Measurements from ENCODE around the gene TMEM143. TPM values are rescaled to one million over a fixed set of nuclear protein-coding genes. Genes with fewer than 3 reads are reported as not detected.

TMEM143 gene
- 3.0 to 5.6 TPM (median 4.7 TPM) in 5 replicates for total RNA-seq (2022; extraction: Qiagen RNA extraction; ENCODE audit: low read depth)

GRCh38 chr19:48363810-48364597 lies at the start of gene TMEM143, which contains the start of gene SYNGR4:
Gene TMEM143, minus strand, starts transcription at chr19:48363940. Its CDS starts 20 bp downstream, at chr19:48363920.
Gene SYNGR4, plus strand, starts transcription at chr19:48364367. Its CDS starts 1,476 bp downstream, at chr19:48365843.

GRCh38 chr19:48393559-48394330 lies 30.0 kb upstream of the TMEM143 start, which contains the start of gene GRIN2D:
Gene GRIN2D, plus strand, starts transcription at chr19:48393668. Its CDS starts 4,725 bp downstream, at chr19:48398393.

DNA sequence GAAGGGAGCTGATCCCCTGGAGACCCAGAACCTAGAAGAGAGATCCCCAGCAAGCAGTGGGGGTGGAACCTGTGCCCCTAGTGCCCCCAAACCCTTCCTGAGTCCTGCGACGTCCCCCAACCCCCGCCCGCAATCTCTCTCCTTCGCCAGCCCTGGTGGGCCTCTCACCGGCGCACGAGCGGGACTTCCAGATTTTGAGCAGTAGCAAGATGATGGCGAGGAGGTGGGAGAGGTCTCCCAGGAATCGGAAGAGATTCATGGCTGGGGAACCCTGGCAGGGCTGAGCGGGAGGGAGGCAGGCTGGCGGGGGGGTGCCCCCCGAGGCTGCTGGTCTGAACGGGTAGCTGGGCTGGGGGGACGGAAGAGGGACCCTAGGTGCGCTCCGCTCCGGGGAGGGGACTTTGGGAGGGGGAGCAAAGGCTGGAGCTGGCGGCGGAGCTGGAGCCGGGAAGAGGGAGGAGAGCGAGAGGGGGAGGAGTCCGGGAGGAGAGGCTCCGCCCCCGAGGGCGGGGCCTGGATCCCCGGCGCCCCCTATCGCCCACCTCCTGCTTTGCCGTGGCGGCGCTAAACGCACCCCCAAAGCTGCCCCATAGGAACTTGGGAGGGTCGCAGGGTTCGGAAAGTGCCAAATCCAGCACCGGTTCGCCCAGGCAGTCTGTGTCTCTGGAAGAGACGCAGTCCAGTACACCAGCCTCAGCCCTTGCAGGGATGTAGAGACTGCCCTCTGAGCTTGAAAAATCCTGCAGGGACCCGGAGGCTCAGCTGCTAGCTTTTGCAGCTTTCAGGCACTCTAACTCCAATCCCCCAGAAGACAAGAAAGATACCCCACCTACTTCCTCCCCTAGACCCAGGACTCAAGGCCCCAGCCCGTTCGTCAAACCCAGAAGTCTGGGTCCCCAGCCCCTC lies 27.6 kb upstream of the TMEM143 start, which contains the start of gene KDELR1:
Gene KDELR1, minus strand, starts transcription at position 452 of the 906 bp plus-strand sequence. Its CDS starts 193 bp downstream, at position 259.

GRCh38 chr19:48325265-48325910 lies 38.4 kb downstream of the TMEM143 start, which contains the start of gene EMP3:
Gene EMP3, plus strand, starts transcription at chr19:48325552. Its CDS starts 1,293 bp downstream, at chr19:48326845.

Other genes with a start within 250 kb of the TMEM143 start
- gene LIG1, start 193.6 kb downstream of the TMEM143 start, total RNA-seq (2022; extraction: Qiagen RNA extraction; ENCODE audit: low read depth) = 56.5 to 65.6 TPM (median 62.2 TPM) in 5 replicates
- 4.8 to 6.7 TPM (median 6.3 TPM) in 5 replicates for gene ZSWIM9, start 193.3 kb downstream of the TMEM143 start, total RNA-seq (2022; extraction: Qiagen RNA extraction; ENCODE audit: low read depth)
- 11.1 to 19.2 TPM (median 16.9 TPM) in 5 replicates for gene CARD8, start 108.0 kb downstream of the TMEM143 start, total RNA-seq (2022; extraction: Qiagen RNA extraction; ENCODE audit: low read depth)
- gene ZNF114, start 93.9 kb downstream of the TMEM143 start, total RNA-seq (2022; extraction: Qiagen RNA extraction; ENCODE audit: low read depth) = 7.0 to 7.4 TPM (median 7.1 TPM) in 5 replicates
- 424 to 489 TPM (median 444 TPM) in 5 replicates for gene EMP3, start 38.4 kb downstream of the TMEM143 start, total RNA-seq (2022; extraction: Qiagen RNA extraction; ENCODE audit: low read depth)
- 3.2 to 6.0 TPM (median 4.1 TPM) in 5 replicates for gene SYNGR4, start 427 bp upstream of the TMEM143 start, total RNA-seq (2022; extraction: Qiagen RNA extraction; ENCODE audit: low read depth)
- 349 to 445 TPM (median 427 TPM) in 5 replicates for gene KDELR1, start 27.6 kb upstream of the TMEM143 start, total RNA-seq (2022; extraction: Qiagen RNA extraction; ENCODE audit: low read depth)
- gene GRIN2D, start 29.7 kb upstream of the TMEM143 start, total RNA-seq (2022; extraction: Qiagen RNA extraction; ENCODE audit: low read depth) = 6.9 to 10.3 TPM (median 9.5 TPM) in 5 replicates
- 94.7 to 125 TPM (median 108 TPM) in 5 replicates for gene GRWD1, start 82.0 kb upstream of the TMEM143 start, total RNA-seq (2022; extraction: Qiagen RNA extraction; ENCODE audit: low read depth)
- 0.97 to 2.1 TPM (median 1.3 TPM) in 5 replicates for gene KCNJ14, start 91.6 kb upstream of the TMEM143 start, total RNA-seq (2022; extraction: Qiagen RNA extraction; ENCODE audit: low read depth)
- 51.9 to 62.0 TPM (median 60.1 TPM) in 5 replicates for gene CYTH2, start 105.4 kb upstream of the TMEM143 start, total RNA-seq (2022; extraction: Qiagen RNA extraction; ENCODE audit: low read depth)
- gene LMTK3, start 147.9 kb upstream of the TMEM143 start, total RNA-seq (2022; extraction: Qiagen RNA extraction; ENCODE audit: low read depth) = 3.0 to 6.3 TPM (median 5.3 TPM) in 5 replicates
- 12.4 to 18.3 TPM (median 16.6 TPM) in 5 replicates for gene SULT2B1, start 188.2 kb upstream of the TMEM143 start, total RNA-seq (2022; extraction: Qiagen RNA extraction; ENCODE audit: low read depth)
- gene SPACA4, start 242.8 kb upstream of the TMEM143 start, total RNA-seq (2022; extraction: Qiagen RNA extraction; ENCODE audit: low read depth) = 0.31 TPM in 1 of 5 replicates, not detected in the others